ENCODE measurements around the gene TMEM231.
"Not testable (repeated sequence)": the region's sequence is repeated elsewhere in the genome, so short reads cannot be mapped to it uniquely, and the experiment has no call there.

The TMEM231 gene

DNA sequence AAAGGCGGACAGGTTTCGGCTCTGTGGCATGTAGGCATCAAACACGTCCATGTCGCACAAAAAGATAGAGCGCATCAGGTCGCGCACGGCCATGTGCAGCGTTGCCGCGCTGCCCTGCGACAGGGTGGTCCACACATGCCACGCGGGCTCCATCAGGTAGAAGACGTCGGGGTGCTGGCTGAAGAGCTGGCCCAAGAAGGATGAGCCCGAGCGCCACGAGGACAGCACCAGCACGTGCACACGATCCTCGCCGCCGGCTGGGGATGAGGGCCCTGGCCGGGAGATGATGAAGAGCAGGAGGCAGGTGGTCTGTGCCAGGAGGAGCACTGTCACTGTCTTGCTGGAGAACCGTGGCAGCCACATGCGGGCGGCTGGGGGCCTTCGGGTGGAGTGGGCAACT lies 26.1 kb downstream of the TMEM231 start:
- DNase-seq, result no peak

- DNase-seq, result no peak
Measured at GRCh38 chr16:75529056-75529905, 26.8 kb downstream of the TMEM231 start.

- DNase-seq, result no peak
Measured at GRCh38 chr16:75527825-75528299, 28.2 kb downstream of the TMEM231 start.

- no peak for DNase-seq
Measured at GRCh38 chr16:75526032-75526790, 29.8 kb downstream of the TMEM231 start.

- no peak for DNase-seq
Measured at GRCh38 chr16:75519175-75519574, 36.9 kb downstream of the TMEM231 start.

- peak; percentile 31 for DNase-seq
Measured at GRCh38 chr16:75516189-75516966, 39.7 kb downstream of the TMEM231 start.

- DNase-seq, result no peak
Measured at GRCh38 chr16:75514296-75514695, 41.8 kb downstream of the TMEM231 start.

GRCh38 chr16:75506574-75506973 lies 49.5 kb downstream of the TMEM231 start:
- DNase-seq, result no peak

DNA sequence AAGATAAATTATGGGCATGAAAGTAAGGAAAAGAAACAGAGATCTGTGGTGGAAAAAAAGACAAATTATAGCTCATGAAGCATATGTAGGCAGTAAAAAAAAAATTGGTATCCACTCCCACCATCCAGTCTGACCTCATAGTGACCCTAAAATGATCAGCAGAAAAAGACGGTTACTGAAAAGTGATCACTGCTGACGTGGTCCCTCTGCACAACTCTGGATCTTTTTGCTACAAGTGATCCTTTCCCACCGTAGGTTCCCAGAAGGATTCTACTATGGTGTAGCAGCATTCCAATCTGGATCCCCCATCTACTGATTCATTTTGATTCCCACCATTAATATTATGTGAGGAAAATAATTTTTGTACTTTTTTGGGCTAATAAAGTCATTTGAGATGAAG lies 49.9 kb downstream of the TMEM231 start:
- no peak for DNase-seq

- no peak for DNase-seq
Measured at GRCh38 chr16:75503801-75504200, 52.3 kb downstream of the TMEM231 start.

- no peak for DNase-seq
Measured at GRCh38 chr16:75502916-75503605, 53.0 kb downstream of the TMEM231 start.

- DNase-seq, result not testable (repeated sequence)
Measured at GRCh38 chr16:75501820-75502219, 54.2 kb downstream of the TMEM231 start.

GRCh38 chr16:75501359-75501758 lies 54.7 kb downstream of the TMEM231 start:
- no peak for DNase-seq

DNA sequence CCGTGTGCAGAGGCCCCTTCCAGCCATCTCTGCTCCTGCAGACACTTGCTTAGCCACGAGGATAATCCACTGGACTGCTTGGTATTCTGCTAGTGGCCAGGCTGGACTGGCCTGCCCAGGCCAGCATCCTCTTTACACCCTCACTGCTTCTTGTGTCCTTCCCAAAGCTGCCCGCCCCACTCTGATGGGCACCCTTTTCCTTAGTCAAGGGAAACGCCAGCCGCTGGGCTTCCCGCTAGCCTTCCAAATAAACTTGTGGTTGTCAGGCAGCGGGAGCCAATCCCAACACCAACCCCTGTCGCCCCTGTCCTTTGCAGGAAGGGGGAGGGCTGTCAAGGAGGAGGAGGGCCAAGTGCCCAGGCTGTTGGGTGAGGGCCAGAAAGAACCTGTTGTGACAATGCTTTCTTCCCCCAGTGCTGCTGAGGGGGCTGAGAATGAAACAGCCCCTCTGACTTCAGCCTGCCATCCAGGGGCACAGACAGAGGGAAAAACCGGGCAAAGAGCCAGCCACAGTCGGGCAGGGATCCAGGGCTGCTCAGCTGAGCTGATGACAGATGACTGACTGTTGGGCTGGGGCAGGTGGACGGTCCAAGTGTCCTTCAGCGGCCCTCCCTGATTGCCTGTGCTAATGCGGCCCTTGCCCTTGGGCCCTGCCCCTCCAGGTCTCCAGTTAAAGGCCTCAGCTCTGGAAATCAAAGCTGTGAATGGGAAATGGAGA lies 57.3 kb downstream of the TMEM231 start:
- not testable (repeated sequence) for DNase-seq

DNA sequence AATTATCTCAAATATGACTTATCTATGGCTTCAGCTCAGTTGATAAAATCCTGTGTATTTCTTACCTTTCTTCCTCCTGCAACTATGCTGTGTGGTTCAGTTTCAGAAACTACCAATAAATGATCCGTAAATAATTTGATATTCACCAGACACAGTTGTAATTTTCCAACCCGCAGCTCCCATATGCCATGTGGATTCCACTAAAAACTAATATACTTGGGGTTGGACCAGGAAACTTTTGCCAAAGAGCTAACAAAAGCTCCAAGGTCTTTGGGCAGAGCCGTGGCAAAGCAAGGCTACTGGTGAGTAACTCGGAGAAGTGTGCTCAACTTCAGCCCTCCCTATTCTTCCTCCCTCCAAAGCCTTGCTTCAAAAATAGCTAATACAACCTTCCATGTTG lies 58.5 kb downstream of the TMEM231 start:
- DNase-seq, result no peak

- peak; percentile 10 for DNase-seq
Measured at GRCh38 chr16:75495076-75495674, 60.9 kb downstream of the TMEM231 start, which contains the start of gene CHST6. Gene CHST6 (minus strand): TSS chr16:75495441. CDS start chr16:75479828, 15,613 bp downstream.

DNA sequence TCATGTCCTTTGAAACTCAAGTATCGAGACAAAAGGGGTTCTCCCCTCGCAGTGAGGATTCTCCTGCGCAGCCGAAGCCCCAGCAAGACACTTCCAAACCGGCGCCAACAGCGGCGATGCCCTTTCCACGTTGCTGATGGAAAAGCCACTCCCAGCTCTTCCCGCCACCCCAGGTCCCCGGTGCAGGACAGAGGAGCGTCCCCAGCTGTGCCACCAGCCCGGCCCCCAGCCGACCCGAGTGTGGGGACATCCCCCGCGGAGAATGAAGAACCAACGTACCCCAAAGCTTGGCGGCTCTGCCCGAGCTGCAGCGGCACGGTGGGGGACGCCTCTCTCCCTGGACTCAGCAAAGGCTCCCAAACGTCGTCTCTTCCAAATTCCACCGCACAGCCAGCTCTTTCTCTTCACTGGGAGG lies 61.4 kb downstream of the TMEM231 start:
- DNase-seq, result no peak

DNA sequence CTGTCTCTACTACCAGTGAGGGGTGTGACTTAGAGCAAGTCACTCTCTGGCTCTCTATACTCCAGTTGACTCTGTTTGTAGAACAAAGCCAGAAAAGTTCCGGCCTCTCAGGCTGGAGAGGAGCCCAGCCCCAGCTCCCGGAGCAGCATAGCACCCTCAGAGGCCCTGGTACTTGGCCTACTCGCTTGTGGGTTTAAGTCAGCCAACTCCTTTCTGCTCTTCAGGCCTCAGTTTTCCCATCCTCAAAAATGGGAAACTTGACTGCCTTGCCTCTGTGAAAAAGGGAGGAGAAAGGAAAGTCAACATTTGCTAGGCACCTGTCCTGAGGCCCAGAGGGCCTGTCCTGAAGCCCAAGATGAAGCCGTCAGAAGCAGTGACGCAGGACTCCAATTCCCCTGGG lies 61.9 kb downstream of the TMEM231 start:
- no peak for DNase-seq

DNA sequence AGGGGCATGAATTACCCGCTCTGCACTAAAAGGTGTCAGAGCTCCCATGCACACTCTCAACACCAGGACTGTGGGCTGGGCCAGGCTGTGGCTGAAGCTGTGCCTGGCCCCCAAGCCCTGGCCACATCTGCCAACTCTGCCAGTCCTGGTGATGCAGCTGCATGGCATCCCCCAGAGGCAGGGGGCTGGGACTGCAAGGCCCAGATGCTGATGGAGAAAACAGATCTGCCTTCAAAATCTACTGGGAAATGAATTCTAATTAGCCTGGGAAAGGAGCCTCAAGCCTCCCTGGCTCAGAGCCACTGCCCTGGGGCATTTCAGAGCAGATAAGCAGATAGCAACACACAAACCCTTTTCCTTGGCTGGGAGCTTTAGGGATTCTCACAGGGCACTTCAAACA lies 64.2 kb downstream of the TMEM231 start:
- DNase-seq, result no peak

DNA sequence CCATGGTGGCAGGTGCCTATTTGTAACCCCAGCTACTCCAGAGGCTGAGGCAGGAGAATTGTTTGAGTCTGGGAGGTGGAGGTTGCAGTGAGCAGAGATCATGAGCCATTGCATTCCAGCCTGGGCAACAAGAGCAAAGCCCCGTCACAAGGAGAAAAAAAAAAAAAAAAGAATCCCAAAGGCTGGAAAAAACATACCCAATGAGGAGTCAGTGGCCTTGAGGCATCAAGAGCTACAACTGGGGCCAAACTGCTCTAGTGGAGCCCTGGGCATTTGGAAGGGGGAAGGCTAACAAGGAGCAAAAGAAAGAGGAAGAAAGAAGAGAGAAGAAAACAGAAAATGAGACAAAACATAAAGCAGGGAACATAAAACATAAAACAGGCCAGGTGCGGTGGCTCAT lies 67.7 kb downstream of the TMEM231 start:
- no peak for DNase-seq

All from stimulated activated CD4-positive, alpha-beta T cell treated with anti-CD3 and anti-CD28 coated beads, Interleukin-12 subunit alpha, Interleukin-12 subunit beta, amount 100 ng/mL, for 4 hours (primary cell).